ENCODE results near the gene ERC2.

DNA sequence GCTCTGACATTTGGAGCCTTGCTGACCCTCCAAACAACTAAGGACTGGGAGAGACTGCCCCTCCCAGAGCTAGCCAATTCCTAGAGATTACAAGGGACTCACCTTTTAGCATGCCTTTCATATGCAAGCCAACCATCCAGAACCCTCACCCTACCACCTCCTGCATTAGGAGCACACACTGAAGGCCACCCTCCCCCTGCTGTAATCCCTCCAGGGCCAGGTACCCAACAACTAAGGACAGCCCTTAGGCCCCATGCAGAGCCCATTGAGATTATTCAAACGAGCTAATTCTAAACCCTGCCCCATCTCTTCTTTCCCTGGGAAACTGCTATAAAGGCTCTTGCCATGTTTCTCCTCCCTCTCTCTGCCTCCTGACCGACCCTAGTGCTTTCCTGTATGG is 352.6 kb downstream of the ERC2 start:
- TF ChIP-seq, protein P1, sequence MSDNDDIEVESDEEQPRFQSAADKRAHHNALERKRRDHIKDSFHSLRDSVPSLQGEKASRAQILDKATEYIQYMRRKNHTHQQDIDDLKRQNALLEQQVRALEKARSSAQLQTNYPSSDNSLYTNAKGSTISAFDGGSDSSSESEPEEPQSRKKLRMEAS (IDR thresholded peaks at IDR 0.05), result no peak
- TF ChIP-seq EP300 (IDR thresholded peaks at IDR 0.05; ENCODE audit: borderline replicate concordance), result no peak

Measured in Ishikawa (cell line).